Activated CD8-positive, alpha-beta T cell treated with anti-CD3 and anti-CD28 coated beads for 36 hours (primary cell): ENCODE results near the gene EWSR1. TPM values are rescaled to one million over a fixed set of nuclear protein-coding genes. Genes with fewer than 3 reads are reported as not detected.

ENCODE experiments used
- ATAC-seq: fragments of 200-7000 bp; cut with Tn5 transposase; one replicate; pipeline ENCODE4 v1.10.0; 2021; ENCODE audit warnings: mild to moderate bottlenecking, moderate library complexity
- CTCF ChIA-PET: fragments of 350-600 bp; sonication (Branson Sonifier 250); formaldehyde crosslinking; loops from one replicate; lab custom pipeline; 2021; ENCODE audit warnings: antibody characterized with exemption; lab: Charles Lee
- POLR2A ChIA-PET: fragments of 350-600 bp; sonication (Branson Sonifier 250); formaldehyde crosslinking; loops from one replicate; lab custom pipeline; 2021; ENCODE audit warnings: antibody characterized with exemption; lab: Charles Lee
- DNase-seq: peaks from one replicate; pipeline ENCODE4 v3.0.0-alpha.2; 2020
- H3K27ac Mint-ChIP-seq: one replicate; pipeline ENCODE4 v1.8.0; 2021; ENCODE audit warnings: mild to moderate bottlenecking, mixed read lengths
- H3K27me3 Mint-ChIP-seq: one replicate; pipeline ENCODE4 v1.8.0; 2021; ENCODE audit warnings: mixed read lengths
- H3K36me3 Mint-ChIP-seq: one replicate; pipeline ENCODE4 v1.8.0; 2021; ENCODE audit warnings: low read depth, mixed read lengths
- H3K4me1 Mint-ChIP-seq: one replicate; pipeline ENCODE4 v1.8.0; 2021; ENCODE audit warnings: low read depth, mixed read lengths
- H3K4me3 Mint-ChIP-seq: one replicate; pipeline ENCODE4 v1.8.0; 2021; ENCODE audit warnings: mild to moderate bottlenecking, moderate library complexity, mixed read lengths
- H3K9me3 Mint-ChIP-seq: one replicate; pipeline ENCODE4 v1.8.0; 2021; ENCODE audit warnings: mixed read lengths
- CTCF ChIP-seq: fragments of 200-600 bp; IDR thresholded peaks from one replicate; pipeline ENCODE4 v1.8.0; 2022; ENCODE audit warnings: antibody characterized with exemption, mild to moderate bottlenecking
- intact Hi-C: fragments of 100-400 bp; cut with micrococcal nuclease; formaldehyde crosslinking; loops from one replicate; pipeline ENCODE4 v1.10.0; 2022
- total RNA-seq, 2 experiments: library from RNA; stranded (reverse); gene quantifications; one replicate each; pipeline ENCODE4 v1.2.3, GENCODE V29; 2021

Gene EWSR1
- total RNA-seq, 2 experiments from 2014 or later, result 307 to 315 TPM

DNA sequence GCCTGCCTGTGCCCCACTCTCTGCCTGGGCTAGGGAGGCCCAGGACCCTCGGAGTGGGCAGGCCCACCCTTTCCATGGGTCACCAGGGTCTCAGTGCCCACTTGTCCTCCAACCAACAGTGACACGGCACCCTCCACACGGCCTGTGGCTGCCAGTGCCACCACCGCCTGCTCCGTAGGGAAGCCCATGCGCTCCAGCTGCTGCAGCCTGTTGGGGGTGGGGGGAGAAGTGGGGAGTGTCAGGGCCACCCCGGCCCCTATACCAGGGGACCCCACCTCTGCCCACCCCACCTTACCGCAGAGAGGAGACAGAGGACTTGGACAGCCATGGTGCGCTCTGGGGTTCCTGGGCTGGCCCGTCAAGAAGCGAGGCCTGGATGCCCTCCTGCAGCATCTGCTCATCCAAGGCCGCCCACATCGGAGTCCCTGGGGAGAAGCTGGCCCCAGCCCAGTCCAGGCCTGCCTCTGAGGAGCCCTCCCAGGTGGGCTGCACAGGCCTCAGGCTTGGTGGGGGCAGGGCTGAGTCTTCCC lies 8.0 kb upstream of the EWSR1 start:
- ChIA-PET POLR2A (interaction anchor here (0.8 to 0.9 kb wide), 2 partner anchors 22 to 1382 kb away, joined by 3 read pairs; no protein-coding TSS in a partner anchor), CTCF (interaction anchor here (1.3 kb wide), 2 partner anchors 13 to 14 kb away, joined by 3 to 5 read pairs; no protein-coding TSS in a partner anchor)
- intact Hi-C loops, result no loop called here
- TF ChIP-seq CTCF, result no peak
- Mint-ChIP-seq H3K27me3 (no peaks in the 10 kb centered on the region), H3K27ac (no peak overlapping the region), H3K36me3 (no peaks in the 10 kb centered on the region), H3K4me3 (no peak overlapping the region), H3K4me1 (no peaks in the 10 kb centered on the region), H3K9me3 (no peaks in the 10 kb centered on the region)
- no peak for ATAC-seq
- DNase-seq, result no peak

DNA sequence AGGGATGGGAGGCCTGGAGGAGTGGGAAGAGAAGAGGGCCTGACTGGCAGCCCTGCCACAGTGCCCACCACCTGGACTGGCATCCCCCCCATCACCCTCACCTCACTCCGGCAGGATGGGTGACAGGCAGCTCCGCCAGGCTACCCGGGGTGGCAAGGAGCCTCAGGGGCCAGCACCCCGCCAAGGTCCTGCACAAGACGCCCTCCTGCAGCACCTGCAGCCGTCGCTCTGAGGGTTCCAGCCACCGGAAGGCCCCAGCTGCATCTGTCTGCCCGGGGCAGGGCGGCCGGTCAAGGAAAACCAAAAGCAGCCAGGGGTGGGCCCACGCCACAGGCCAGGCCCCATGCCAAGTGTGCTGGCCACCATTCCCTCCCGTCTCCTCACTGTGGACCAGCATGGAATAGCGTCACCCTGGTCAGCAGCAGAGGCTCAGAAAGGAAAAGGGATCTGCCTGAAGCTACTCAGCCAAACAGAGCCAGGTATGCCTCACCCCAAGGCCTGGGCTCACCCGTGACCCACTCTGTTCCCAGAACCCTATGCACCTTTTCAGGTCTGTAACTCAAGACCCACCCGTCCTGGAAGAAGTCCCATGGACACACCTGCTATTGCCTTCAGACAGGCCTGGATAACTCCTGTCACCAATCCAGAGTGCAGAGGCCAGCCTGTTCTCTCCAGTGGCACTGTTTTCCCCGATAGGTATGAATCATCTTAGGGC lies 7.3 kb upstream of the EWSR1 start:
- no peak overlapping the region for H3K4me3 Mint-ChIP-seq
- H3K36me3 Mint-ChIP-seq, result no peaks in the 10 kb centered on the region
- CTCF ChIA-PET, result interaction anchor here (1.3 kb wide), 2 partner anchors 14 to 15 kb away, joined by 3 to 5 read pairs; no protein-coding TSS in a partner anchor
- no peaks in the 10 kb centered on the region for H3K9me3 Mint-ChIP-seq
- H3K4me1 Mint-ChIP-seq, result no peaks in the 10 kb centered on the region
- H3K27me3 Mint-ChIP-seq, result no peaks in the 10 kb centered on the region
- no peak for DNase-seq
- intact Hi-C loops, result no loop called here
- H3K27ac Mint-ChIP-seq, result no peak overlapping the region
- POLR2A ChIA-PET, result interaction anchor here (0.8 to 0.9 kb wide), 3 partner anchors 9 to 1383 kb away, joined by 3 read pairs; no protein-coding TSS in a partner anchor
- TF ChIP-seq CTCF, result no peak
- ATAC-seq, result no peak

GRCh38 chr22:29263791-29264276 lies 4.2 kb upstream of the EWSR1 start:
- H3K36me3 Mint-ChIP-seq, result peaks cover 14% of the 10 kb centered on the region
- no peaks in the 10 kb centered on the region for H3K9me3 Mint-ChIP-seq
- peaks cover 11% of the 10 kb centered on the region for H3K4me1 Mint-ChIP-seq
- no peak overlapping the region for H3K4me3 Mint-ChIP-seq
- no peak for ATAC-seq
- no peak for TF ChIP-seq CTCF
- intact Hi-C loops, result no loop called here
- DNase-seq, result no peak
- CTCF ChIA-PET, result no interaction called here
- no peaks in the 10 kb centered on the region for H3K27me3 Mint-ChIP-seq
- H3K27ac Mint-ChIP-seq, result no peak overlapping the region
- POLR2A ChIA-PET, result no interaction called here

DNA sequence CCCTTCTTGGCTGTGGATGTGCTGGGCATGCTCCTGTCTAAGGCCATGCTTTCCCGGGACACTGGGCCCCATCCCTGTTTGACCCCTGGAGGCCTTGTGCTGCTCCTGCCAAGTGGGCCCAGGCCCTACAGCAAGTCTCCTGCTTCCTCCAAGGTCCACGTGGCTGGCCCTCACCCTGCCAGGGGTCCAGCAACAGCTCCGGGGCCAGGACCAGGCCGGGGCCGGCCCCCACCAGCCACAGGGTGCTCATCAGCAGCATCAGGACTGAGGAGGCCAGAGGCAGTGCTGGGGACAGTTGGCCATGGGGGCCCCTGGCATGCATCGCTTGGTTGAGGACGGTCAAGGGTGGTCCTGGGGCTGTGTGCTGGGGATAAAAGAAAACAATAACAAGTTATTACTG lies 2.8 kb upstream of the EWSR1 start:
- no peak for TF ChIP-seq CTCF
- no peak overlapping the region for H3K27ac Mint-ChIP-seq
- H3K4me1 Mint-ChIP-seq, result peaks cover 14% of the 10 kb centered on the region
- CTCF ChIA-PET, result interaction anchor here (1.5 kb wide), 1 partner anchor 20 kb away, joined by 4 read pairs; no protein-coding TSS in a partner anchor
- no peak for DNase-seq
- H3K9me3 Mint-ChIP-seq, result no peaks in the 10 kb centered on the region
- no peak for ATAC-seq
- no peak overlapping the region for H3K4me3 Mint-ChIP-seq
- intact Hi-C loops, result no loop called here
- H3K36me3 Mint-ChIP-seq, result peaks cover 29% of the 10 kb centered on the region
- POLR2A ChIA-PET, result interaction anchor here (2.5 kb wide), 1 partner anchor 8 kb away, joined by 9 read pairs; no protein-coding TSS in a partner anchor
- no peaks in the 10 kb centered on the region for H3K27me3 Mint-ChIP-seq
